Measurements from ENCODE around the gene TM4SF4. TPM values are rescaled to one million over a fixed set of nuclear protein-coding genes. Genes with fewer than 3 reads are reported as not detected.

Gene TM4SF4
- total RNA-seq, 1 donor from 2014 or later: 0.67 TPM

DNA sequence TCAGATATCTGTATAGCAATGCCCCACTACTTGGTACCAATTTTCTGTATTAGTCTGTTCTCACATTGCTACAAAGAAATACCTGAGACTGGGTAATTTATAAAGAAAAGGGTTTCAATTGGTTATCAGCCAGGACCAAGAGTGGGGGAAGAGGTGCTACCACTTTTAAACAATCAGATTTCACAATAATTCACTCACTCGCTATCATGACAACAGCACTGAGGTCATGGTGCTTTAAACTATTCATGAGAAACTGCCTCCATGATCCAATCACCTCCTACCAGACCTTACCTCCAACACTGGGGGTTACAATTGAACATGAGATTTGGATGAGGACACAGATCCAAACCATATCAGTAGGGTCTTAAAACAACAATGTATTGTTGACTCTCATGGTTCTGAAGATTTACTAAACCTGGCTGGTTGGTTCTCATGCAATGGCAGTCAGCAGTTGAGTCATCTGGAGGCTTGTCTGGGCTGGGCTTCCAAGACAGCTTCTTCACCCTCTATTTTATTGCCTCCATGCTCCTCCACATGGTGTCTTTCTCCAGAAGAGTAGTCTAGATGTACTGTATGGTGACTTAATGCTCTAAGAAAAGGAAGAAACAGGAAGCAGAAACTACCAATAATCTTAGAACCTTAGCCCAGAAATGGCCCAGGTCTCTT, 21.2 kb upstream of the TM4SF4 start:
- Mint-ChIP-seq H3K4me3 (ENCODE audit: unreplicated experiment) (no peak overlapping the region), H3K9me3 (ENCODE audit: unreplicated experiment) (peaks cover 8% of the 10 kb centered on the region), H3K36me3 (ENCODE audit: low read depth, unreplicated experiment) (peaks cover 14% of the 10 kb centered on the region), H3K27ac (ENCODE audit: unreplicated experiment) (no peak overlapping the region), H3K4me1 (ENCODE audit: unreplicated experiment) (peaks cover 4% of the 10 kb centered on the region), H3K27me3 (ENCODE audit: unreplicated experiment) (no peaks in the 10 kb centered on the region)
- TF ChIP-seq, protein P1, sequence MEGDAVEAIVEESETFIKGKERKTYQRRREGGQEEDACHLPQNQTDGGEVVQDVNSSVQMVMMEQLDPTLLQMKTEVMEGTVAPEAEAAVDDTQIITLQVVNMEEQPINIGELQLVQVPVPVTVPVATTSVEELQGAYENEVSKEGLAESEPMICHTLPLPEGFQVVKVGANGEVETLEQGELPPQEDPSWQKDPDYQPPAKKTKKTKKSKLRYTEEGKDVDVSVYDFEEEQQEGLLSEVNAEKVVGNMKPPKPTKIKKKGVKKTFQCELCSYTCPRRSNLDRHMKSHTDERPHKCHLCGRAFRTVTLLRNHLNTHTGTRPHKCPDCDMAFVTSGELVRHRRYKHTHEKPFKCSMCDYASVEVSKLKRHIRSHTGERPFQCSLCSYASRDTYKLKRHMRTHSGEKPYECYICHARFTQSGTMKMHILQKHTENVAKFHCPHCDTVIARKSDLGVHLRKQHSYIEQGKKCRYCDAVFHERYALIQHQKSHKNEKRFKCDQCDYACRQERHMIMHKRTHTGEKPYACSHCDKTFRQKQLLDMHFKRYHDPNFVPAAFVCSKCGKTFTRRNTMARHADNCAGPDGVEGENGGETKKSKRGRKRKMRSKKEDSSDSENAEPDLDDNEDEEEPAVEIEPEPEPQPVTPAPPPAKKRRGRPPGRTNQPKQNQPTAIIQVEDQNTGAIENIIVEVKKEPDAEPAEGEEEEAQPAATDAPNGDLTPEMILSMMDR (IDR thresholded peaks at IDR 0.05; ENCODE audit: unreplicated experiment): no peak
- no peak for DNase-seq (ENCODE audit: low spot score)

DNA sequence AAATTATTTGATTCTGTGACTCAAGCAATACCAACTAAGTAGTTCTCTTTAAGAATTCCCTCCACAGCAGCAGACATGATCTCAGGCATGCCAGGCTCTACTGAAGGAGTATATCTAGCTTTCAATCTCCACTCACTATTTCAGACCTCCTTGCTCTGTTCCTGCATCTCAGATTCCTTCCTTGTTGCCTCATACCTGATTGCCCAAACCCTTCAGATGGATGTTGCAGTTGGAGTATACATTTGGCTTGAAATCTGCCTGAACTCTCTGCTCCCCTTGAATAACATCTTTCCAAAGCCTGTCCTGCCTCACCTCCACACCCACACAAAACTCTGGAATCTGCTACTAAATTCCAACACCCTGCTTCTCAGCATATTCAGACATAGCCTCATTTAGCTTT, 19.8 kb upstream of the TM4SF4 start:
- DNase-seq (ENCODE audit: low spot score): no peak
- Mint-ChIP-seq H3K4me1 (ENCODE audit: unreplicated experiment) (peaks cover 2% of the 10 kb centered on the region), H3K27me3 (ENCODE audit: unreplicated experiment) (no peaks in the 10 kb centered on the region), H3K36me3 (ENCODE audit: low read depth, unreplicated experiment) (peaks cover 14% of the 10 kb centered on the region), H3K4me3 (ENCODE audit: unreplicated experiment) (no peak overlapping the region), H3K27ac (ENCODE audit: unreplicated experiment) (no peak overlapping the region), H3K9me3 (ENCODE audit: unreplicated experiment) (peaks cover 8% of the 10 kb centered on the region)
- TF ChIP-seq, protein P1 (IDR thresholded peaks at IDR 0.05; ENCODE audit: unreplicated experiment): no peak

DNA sequence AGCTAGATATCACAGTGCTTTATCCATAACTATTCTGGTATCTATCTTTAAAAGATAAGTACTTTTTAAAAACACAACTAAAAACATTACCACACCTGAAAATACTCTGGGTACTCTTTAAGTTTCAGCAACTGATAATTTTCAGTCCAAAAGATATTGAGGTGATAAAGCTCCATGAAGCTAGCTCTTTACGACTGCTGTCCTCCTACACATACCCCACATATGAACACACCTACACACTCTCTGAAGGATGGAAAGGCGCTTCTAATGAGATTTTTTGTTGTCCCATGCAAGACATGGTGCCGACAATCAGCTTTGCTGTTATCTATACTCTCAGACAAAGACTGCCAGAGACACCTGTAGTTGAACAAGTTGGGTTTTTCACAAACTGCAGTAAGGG, 19.1 kb upstream of the TM4SF4 start:
- TF ChIP-seq, protein P1 (IDR thresholded peaks at IDR 0.05; ENCODE audit: unreplicated experiment): no peak
- H3K4me1 Mint-ChIP-seq (ENCODE audit: unreplicated experiment): peaks cover 2% of the 10 kb centered on the region
- peaks cover 14% of the 10 kb centered on the region for H3K36me3 Mint-ChIP-seq (ENCODE audit: low read depth, unreplicated experiment)
- no peak for DNase-seq (ENCODE audit: low spot score)
- no peak overlapping the region for H3K27ac Mint-ChIP-seq (ENCODE audit: unreplicated experiment)
- H3K4me3 Mint-ChIP-seq (ENCODE audit: unreplicated experiment): no peak overlapping the region
- peaks cover 8% of the 10 kb centered on the region for H3K9me3 Mint-ChIP-seq (ENCODE audit: unreplicated experiment)
- no peaks in the 10 kb centered on the region for H3K27me3 Mint-ChIP-seq (ENCODE audit: unreplicated experiment)

DNA sequence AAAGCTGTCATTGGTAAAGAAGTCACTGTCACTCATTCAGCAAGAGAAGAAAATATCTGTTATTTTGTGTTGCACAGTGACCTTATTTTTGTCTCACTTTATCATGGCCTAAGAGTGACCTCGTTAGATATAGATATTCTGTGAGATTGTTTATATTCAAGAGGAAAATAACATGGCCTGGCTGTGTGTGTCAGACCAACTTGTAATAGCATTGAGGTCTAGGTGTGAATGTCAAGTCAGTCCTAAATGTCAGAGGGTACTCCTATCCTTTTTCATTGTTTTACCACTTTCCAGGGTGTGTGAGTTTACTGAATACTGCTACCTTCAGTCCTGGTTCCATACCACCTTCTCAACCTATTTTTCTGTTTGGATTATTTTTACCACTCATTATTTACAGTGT, 18.5 kb upstream of the TM4SF4 start:
- Mint-ChIP-seq H3K36me3 (ENCODE audit: low read depth, unreplicated experiment) (peaks cover 11% of the 10 kb centered on the region), H3K27me3 (ENCODE audit: unreplicated experiment) (no peaks in the 10 kb centered on the region), H3K9me3 (ENCODE audit: unreplicated experiment) (peaks cover 8% of the 10 kb centered on the region), H3K27ac (ENCODE audit: unreplicated experiment) (no peak overlapping the region), H3K4me1 (ENCODE audit: unreplicated experiment) (peaks cover 2% of the 10 kb centered on the region), H3K4me3 (ENCODE audit: unreplicated experiment) (no peak overlapping the region)
- DNase-seq (ENCODE audit: low spot score): no peak
- TF ChIP-seq, protein P1 (IDR thresholded peaks at IDR 0.05; ENCODE audit: unreplicated experiment): no peak

DNA sequence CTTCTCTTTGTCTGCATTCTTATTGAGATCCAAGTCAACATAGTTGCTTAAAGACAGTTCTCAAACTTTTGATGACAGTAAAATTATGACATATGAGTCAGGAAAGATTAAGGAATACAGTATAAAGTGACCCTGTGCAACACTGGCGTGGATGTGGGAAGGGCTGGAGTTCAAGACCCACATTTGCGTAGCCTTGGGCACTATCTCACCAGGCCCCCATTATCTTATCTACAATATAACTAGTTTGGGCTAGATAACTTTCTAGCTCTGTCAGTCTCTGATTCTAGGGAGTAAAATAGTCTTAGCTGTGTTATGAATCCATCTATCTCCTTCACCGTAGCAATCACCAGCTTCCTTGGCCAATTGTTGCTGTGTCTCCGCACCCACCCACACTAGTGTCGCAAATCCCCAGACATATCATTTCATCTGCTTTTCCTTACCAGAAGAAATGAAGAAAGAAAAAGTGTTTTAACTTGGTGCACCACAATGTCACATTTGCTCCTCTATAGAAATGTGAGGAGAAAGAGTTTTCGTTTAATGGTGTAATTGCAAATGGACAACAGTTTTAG, 14.9 kb upstream of the TM4SF4 start:
- H3K36me3 Mint-ChIP-seq (ENCODE audit: low read depth, unreplicated experiment): no peaks in the 10 kb centered on the region
- no peak overlapping the region for H3K27ac Mint-ChIP-seq (ENCODE audit: unreplicated experiment)
- H3K4me3 Mint-ChIP-seq (ENCODE audit: unreplicated experiment): no peak overlapping the region
- peaks cover 2% of the 10 kb centered on the region for H3K4me1 Mint-ChIP-seq (ENCODE audit: unreplicated experiment)
- DNase-seq (ENCODE audit: low spot score): no peak
- no peaks in the 10 kb centered on the region for H3K9me3 Mint-ChIP-seq (ENCODE audit: unreplicated experiment)
- TF ChIP-seq, protein P1 (IDR thresholded peaks at IDR 0.05; ENCODE audit: unreplicated experiment): no peak
- H3K27me3 Mint-ChIP-seq (ENCODE audit: unreplicated experiment): peaks cover 6% of the 10 kb centered on the region

All from endothelial cell (in vitro differentiated cells).